ENCODE measurements around the gene RAET1G.
"Not testable (repeated sequence)": the region's sequence is repeated elsewhere in the genome, so short reads cannot be mapped to it uniquely, and the experiment has no call there.

Gene RAET1G

DNA sequence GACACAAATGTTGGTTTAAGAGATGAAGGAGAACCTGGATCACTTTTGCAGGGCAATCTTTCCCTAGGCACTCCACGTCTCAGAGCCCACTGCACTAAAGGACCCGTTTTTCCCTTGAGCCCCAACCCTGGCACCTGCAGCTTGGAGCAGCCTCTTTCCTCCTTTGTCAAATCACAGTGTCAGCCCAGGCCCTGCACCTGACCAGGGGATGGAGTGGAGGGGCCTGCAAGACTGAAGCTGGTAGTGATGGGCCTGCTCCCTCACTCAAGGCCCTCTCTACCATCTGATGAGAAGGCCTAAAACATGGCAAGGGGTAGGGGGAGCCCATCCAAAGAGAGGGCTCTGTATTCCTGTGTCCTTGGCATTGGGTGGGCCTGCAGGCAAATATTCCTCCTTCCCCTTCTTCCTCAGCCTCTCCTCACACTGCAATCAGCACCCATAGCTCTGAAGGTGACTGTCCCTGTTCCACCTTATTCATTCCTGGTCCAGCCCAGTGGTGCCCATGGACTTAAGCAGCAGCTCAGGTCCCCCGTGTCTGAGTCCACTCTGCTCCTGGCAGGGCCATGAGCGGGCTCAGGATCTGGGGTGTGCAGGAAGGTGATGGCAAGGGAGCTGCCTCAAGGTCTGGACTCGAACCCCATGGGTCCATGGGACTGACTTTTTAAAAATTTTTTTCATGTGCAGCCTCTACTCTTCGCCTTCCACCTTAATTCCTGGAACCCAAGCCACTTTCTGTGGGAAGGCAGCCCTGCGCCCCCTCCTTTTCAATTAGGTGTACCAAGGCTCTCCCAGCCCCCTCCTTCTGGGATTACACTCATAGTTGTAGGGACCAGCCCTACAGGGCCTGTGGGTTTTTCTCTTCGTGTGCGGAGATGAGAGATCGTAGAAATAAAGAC, 6.7 kb downstream of the RAET1G start:
- DNase-seq (ENCODE audit: low read depth in 2 of 2, low spot score in 1 of 2), result no peak

DNA sequence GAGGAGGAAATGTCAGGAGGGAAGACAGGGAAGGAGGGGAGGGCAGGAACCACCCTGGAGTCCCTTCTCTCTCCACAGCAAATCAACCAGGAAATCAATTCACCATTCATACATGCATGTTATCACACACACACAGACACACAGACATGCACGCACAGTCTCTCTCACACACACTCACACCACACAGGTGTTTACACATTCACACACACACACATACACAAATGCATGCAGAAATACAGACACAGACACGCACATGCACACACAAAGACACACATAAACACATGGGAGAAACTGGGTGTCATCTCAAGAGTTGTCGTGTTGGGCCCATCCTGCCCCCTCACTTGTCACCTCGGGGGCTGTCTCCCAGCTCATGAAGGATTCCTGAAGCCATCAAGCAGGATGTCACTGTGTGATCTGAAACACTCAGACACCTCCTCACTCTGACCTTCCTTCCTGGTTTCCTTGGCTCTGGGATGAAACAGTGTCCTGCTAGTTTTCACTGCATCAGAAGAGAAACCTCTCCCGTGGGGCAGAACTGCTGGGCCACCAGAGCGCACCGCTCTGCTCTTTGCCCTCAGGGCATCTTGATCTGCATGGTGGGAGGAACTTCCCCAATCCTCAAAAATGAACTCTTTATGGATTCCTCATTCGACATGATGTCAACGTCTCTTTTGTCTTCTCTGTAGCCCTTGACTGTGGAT, 9.2 kb downstream of the RAET1G start:
- no peak for DNase-seq (ENCODE audit: low read depth in 2 of 2, low spot score in 1 of 2)

DNA sequence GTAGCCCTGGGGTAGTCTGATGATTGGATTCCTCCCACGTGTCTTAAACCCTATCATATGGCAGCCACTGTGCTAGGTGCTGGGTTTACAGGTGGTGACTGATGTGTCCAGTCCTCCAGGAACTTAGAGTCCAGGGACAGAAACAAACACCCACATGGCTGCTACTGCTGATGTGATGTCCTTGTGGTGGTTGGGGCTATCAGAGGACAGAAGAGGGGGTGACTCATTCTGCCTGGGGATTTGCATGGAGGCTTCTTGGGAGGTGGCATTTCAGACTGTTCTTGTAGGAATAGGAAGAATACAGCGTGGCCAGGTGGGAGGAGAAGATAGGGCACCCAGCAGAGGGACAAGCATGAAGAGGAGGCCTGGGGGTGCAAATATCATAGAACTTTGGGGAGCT, 9.8 kb downstream of the RAET1G start:
- no peak for DNase-seq (ENCODE audit: low read depth in 2 of 2, low spot score in 1 of 2)

DNA sequence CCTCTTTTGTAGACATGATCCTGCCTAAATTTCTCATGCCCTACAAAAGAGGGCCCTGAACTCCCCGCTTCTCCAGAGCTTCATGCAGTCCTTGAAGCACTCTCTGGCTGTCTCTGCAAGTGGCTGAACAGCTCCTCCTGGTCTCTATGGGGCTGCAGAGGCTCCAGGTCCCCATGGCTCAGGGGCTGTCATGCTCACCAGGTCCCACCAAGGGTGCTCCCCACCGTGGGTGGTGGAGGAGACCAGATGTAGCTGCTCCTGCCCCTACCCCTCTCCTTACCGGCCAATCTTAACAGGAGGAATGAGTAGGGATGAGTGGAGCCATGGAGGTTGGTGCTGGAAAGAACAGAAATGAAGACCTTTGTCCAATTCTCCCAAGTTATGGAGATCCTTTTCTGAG, 10.2 kb downstream of the RAET1G start:
- DNase-seq (ENCODE audit: low read depth in 2 of 2, low spot score in 1 of 2), result not testable (repeated sequence)

DNA sequence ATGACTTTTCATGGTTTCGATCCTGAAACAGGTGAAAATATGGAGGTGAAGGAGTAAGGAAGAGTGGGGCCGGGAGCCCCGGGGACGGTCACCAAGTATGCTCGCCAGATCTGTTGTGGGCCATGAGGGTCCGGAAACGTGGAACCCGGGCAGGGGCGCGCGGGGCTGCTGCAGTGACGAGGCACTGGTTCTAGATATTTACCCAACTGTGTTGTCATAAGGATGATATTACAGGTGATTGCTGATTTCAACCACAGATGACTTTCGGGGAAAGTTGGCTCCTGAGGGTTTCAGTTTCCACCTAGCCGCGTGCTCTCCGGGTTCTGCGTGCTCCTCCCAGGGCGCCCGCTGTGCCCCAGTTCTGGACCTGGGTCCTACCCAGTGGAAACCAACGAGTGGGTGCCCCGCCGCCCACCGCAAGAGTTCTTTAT, 12.2 kb downstream of the RAET1G start:
- no peak for DNase-seq (ENCODE audit: low read depth in 2 of 2, low spot score in 1 of 2)

DNA sequence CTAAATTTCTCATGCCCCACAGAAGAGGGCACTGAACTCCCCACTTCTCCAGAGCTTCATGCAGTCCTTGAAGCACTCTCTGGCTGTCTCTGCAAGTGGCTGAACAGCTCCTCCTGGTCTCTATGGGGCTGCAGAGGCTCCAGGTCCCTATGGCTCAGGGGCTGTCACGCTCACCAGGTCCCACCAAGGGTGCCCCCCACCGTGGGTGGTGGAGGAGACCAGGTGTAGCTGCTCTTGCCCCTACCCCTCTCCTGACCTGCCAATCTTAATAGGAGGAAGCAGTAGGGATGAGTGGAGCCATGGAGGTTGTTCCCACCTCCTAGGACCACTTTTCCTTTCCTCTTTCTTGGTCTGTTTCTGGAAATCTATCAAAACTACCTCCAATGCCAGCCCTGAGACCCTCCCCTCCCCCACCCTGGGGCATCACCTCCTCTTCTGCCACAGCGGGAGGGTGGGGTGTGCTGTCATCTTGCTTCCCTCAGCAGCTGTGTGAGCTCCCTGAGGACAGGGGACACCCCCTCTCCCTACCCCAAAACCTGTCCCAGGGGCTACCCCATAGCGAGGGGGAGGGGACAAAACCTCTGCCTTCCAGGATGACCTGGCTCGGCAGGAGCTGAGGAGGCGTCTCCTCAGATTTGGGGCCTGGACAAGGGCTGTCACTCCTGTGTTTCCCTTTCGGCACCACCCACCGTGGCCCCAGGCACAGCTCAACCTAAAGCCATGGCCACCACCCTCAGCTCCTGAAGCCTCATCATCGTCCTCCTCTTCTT, 13.0 kb downstream of the RAET1G start:
- no peak for DNase-seq (ENCODE audit: low read depth in 2 of 2, low spot score in 1 of 2)

DNA sequence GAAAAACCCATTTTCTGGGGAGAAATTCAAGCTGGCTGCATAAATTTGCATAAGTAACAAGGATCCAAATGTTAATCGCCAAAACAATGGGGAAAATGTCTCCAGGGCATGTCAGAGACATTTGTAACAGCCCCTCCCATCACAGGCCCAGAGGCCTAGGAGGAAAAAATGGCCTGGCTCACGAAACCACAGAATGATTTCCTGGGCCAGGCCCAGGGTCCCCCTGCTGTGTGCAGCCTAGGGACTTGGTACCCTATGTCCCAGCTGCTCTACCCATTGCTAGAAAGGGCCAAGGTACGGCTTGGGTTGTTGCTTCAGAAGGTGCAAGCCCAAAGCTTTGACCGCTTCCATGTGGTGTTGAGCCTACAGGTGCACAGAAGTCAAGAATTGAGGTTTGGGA, 14.4 kb downstream of the RAET1G start:
- not testable (repeated sequence) for DNase-seq (ENCODE audit: low read depth in 2 of 2, low spot score in 1 of 2)

DNA sequence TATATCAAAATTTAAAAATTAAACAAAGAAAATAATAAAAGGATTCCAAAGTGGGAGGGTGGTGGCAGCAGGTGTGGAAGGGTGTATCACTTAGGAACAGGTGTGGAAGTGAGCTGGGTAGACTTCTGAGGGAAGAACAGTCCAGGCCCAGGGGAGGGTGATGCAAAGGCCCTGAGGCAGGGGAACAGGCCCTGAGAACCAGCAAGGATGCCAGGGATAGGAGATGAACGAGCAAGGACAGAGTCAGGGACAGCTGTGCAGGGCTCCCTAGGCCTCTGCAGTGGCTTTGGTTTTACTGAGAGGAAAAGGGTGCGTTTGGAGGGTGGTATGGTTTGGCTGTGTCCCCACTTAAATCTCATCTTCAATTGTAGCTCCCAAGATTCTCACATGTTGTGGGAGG, 15.6 kb downstream of the RAET1G start:
- DNase-seq (ENCODE audit: low read depth in 2 of 2, low spot score in 1 of 2), result no peak

DNA sequence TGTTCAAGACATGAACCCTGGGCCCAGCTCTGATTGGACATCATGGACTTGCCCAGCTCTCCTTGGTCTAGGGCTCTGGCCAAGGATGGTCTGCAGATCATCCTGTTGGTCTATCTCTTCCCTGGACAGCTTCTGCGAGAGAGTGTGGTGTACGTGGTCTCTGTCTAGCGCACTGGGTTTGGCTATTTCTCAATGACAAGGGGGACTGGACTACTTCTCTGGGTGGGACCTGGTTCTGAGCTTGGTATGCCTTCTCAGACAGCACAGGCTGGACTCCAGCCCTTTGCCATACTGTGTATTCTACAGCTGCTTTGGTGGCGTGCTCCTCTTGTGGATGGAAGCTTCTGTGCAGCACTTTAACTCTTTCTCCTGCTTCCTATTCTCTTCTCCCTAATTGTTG, 16.5 kb downstream of the RAET1G start:
- no peak for DNase-seq (ENCODE audit: low read depth in 2 of 2, low spot score in 1 of 2)

DNA sequence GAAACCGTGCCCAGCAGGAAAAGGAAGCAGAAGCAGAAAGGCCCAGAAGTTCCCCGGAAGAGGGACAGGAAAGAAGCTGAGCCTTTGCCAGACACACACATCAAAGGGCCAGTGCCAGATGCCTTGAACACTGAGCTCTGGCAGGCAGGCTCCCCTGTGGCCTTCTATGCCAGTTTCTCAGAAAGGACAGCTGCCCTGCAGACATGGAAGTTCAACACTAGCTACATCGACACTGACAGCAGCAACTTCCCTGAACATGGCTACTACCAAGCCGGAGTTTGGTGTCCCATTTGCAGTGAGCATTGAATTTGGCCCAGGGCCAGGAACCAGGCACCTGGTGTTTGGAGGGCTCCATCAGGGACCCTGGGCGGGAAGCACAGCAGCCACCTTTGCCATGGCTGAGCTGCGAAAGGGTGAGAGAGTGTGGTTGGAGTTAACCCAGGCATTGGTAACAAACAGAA, 17.0 kb downstream of the RAET1G start:
- DNase-seq (ENCODE audit: low read depth in 2 of 2, low spot score in 1 of 2), result no peak

DNA sequence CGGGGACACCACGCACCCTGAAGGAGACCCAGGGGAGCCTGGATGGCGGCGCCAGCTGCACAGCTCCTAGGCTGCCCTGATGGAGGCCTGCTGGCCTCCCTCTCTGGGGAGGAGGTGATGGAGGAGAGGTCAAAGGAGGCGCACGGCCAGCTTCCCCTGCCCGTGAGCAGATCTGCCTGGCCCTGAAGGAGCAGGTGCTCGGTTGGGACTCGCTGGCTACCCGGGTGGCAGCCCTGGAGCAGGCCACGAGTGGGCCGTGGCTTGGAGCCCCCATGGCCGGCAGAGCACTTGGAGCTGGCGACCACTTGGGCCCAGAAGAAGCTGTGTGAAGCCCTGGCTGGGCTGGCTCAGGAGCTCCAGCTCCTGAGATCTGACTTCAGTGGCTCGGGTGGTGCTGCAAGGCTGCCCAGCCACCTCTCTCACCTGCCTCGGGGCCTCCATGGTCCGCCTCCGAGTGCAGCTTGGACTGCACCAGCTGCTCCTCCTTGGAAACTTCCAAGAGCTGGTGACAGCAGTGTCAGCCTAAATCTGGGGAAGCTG, 17.5 kb downstream of the RAET1G start:
- DNase-seq (ENCODE audit: low read depth in 2 of 2, low spot score in 1 of 2), result no peak

DNA sequence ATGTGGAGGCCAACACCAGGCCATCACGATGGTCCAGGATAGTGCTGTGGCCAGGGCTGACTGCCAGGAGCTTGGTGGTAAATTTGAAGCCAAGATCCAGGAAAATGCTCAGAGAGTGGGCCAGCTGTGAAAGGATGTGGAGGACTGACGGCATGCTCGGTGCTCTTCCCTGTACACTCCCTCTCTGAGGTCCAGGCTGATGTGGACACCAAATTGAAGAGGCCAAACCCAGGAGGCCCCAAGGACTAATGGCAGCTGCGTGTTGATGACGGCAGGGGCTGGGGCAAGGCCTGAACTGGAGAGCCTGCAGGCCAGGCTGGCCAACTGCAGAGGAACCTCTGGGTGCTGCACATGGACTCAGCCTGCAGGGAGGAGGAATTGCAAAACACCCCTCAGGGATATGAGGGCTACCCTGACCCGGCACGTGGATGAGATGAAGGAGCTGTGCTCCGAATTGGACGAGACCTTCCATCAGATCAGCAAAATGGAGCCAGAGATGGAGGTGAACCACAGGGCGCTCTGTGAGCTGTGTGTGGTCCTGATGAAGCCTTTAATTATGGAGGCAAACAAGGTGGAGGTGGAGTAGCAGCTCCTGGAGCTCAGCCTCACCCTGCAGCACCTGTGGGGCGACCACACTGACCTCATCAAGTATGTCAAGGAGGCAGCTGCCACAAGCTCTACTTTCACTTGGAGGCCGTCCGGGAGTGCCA, 18.1 kb downstream of the RAET1G start:
- no peak for DNase-seq (ENCODE audit: low read depth in 2 of 2, low spot score in 1 of 2)

DNA sequence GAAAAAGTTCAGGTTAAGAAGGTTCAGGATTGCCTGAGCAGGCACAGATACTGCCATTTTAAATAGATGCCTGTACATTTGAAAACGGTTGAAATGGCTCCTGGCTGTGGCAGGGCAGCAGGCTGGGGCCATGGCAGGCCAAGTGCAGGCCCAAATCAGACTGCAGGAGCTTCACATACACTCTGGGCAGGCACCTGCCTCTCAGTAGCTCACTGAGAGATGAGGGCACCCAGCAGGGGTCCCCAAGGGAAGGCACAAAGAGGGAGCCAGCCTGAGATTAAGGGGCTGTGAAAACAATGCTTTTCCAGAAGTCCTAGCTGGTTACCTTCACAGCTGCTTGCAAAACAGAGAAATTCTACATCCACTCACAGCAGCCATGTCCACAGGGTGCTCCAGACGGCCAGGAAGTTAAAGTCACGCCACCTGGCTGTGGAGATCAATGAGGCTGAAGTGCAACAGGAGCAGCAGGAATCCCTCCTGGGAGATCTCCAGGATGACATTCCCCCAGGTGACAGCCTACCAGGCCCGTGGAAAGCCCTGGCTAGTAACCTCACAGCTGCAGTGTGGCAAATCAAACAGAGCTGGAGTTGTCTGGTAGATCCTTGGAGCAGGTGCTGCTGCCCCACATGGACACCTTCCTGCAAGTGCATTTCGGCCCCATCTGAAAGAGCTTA, 18.8 kb downstream of the RAET1G start:
- DNase-seq (ENCODE audit: low read depth in 2 of 2, low spot score in 1 of 2), result no peak

DNA sequence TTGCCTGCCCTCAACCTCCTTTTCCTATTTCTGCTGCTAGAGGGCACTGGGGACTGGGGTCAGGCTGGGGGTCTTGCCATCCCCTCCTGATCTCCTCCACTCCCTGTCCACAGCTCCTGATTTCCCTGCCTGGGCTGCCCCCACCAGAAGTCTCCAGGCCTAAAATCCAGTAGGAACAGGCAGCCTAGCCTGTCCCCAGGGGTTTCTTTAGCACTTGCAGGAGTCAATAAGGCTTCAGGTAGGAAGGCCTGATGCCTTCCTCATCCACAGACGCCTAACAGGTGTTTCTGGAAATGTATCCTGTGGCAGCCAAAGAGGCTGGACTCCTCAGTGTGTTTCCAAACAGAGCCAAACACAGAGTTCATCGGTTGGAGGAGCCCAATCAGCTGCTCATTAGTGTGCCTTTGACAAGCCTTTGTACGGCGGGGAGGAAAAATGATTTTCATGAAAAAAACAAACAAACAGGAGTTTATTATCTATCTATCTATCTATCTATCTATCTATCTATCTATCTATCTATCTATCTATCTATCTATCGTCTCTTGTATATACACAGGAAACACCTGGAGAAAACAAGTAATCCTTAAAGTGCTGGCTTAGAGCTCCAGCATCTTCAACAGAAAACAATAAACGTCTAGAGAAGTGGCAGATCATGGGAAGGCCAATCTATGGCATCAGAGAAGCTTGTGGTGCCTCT, 21.3 kb downstream of the RAET1G start:
- DNase-seq (ENCODE audit: low read depth in 2 of 2, low spot score in 1 of 2), result no peak

DNA sequence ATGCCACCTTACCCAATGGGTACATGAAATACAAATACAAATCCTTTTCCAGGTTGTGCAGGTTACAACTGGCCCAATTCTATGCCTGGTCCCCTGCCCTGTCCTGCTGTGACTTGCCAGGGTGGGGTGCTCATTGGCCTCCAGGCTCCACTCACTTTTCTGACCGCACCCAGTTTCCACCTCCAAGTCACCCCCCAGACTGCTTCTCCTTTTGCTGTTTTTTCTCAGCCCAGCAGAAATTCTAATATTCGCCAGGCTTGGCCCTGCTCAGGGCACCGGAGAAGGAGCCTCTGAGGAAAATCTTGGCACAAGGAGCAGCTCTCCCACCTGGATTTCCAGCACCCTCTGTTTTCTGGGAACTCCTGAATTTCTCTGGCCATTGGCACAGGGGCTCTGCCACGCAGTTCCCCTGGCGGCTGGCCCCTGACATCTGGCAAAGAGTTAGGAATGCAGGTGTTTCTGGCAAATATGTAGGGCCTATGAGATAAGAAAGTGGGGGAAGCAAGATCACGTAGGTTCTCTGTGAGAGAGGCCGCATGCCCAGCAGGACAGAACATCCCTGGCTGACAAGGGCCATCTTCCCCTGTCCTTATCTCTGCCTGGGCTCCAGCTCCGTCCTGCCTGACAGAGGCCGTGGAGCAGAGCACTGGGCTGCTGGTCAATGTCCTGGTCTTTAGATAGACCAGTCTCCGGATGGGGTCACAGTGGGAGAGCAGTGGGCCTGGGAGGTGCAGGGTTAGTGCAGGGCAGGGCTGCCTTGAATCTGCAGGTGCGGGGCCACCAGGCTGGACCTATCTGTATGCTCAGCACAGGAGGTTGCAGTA, 22.1 kb downstream of the RAET1G start:
- DNase-seq (ENCODE audit: low read depth in 2 of 2, low spot score in 1 of 2), result no peak

DNA sequence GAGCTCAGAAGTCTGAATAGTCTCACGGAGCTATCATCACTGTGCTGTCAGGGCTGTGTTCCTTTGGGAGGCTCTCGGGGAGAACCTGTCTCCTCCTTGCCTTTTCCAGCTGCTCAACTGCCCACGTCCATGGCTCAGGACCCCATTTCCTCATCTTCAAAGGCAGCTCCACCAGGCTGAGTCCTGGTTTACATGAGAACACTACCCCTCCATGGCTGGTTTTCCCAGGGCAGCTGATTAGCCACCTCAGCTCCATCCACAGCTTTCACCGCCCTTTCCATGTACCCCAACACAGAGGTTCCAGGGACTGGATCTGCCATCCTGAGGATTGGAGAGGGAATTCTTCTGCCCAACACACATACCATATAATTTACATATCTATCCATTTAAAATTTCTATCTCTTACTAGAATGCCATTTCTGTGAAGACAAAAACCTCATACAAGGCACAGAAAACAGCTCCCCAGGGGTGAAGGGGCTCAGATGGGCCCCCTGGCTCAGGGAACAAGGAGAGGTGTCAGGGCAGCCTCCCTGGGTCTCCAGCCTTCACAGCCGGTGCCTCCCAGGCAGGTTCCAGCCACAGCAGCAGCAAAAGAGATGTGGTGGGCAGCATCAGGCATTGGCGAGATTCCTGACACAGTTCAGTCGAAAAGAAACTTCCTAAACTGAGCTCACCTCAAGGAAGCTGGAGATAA, 22.8 kb downstream of the RAET1G start:
- no peak for DNase-seq (ENCODE audit: low read depth in 2 of 2, low spot score in 1 of 2)

DNA sequence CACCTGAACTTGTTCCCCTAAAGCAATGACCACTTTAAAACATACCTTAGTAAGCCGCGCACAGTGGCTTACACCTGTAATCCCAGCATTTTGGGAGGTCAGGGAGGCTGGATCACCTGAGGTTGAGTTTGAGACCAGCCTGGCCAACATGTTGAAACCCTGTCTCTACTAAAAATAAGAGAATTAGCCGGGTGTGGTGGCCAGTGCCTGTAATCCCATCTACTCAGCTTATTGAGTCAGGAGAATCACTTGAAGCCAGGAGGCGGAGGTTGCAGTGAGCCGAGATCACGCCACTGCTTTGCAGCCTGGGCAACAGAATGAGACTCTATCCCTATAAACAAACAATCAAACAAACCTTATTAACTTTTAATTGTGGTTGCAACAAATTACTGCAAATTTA, 23.4 kb downstream of the RAET1G start:
- DNase-seq (ENCODE audit: low read depth in 2 of 2, low spot score in 1 of 2), result no peak

DNA sequence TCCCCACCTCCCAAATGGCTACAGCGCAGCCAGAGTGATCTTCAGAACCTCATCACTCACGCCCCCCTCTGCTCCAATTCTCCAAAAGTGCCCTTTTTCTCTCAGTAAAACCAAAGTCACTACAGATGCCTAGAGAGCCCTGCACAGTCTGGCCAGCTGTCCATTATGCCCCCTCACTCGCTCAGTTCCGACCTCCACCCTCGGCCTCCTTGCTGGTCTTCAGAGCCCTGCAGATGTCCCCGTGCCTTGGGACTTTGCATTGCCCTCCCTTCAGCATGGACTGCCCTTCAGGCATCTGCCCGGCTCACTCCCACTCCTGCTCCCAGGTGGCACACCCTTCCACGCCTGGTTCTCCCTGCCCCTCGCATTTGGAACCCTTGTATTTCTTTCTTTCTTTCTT, 24.0 kb downstream of the RAET1G start:
- DNase-seq (ENCODE audit: low read depth in 2 of 2, low spot score in 1 of 2), result no peak
